Activated CD8-positive, alpha-beta memory T cell treated with anti-CD3 and anti-CD28 coated beads for 1 hour (primary cell): ENCODE data around the gene PTS.

Experiments
- DNase-seq, 2 donors: peaks; one replicate each; pipeline ENCODE4 v3.0.0-alpha.2; 2020; ENCODE audit warnings: low read depth in 1 of 2; ENCODE audit errors: extremely low read depth in 1 of 2

PTS gene

GRCh38 chr11:112260490-112260889, 34.3 kb downstream of the PTS start, which contains the start of gene PLET1:
PLET1 (minus strand) TSS chr11:112260860; CDS start chr11:112260589, 271 bp downstream.
- DNase-seq: no peak

GRCh38 chr11:112265659-112266409, 39.6 kb downstream of the PTS start:
- no peak for DNase-seq

DNA sequence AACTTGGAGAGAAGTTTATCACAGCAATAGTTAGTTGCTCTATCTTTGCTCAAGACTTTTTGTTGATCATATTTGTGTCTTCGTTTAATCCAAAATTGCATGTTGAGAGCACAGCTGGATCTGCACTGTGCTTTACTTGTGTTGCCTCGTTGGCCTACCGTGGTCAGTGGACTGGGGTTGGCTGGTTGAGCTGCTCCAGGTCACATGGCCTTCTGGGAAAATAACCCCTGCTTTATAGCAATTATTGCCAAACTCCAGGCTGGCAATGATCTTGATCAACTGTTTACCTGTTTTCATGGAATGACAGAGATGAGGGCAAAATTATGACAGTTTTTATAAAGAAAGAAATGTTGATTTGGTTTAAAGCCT, 40.2 kb downstream of the PTS start:
- no peak for DNase-seq

DNA sequence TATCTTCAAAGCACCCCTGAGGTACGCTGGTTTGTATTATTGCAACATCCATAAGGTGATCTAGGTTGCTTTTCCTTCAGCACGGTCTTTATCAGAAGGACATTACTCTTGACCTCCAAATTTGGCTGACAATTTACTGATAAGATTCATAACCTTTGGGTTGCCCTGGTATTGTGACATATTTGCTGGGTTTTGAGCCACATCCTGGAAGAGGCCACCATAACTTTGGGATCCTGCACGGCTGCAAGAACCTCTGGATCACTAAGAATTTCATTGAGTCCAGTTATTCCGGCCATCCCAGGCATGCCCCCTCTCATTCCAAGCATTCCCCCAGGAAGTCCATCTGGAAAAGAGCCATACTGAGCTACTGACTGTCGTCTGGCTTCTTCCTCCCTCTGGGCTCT, 41.0 kb downstream of the PTS start:
- DNase-seq: no peak

DNA sequence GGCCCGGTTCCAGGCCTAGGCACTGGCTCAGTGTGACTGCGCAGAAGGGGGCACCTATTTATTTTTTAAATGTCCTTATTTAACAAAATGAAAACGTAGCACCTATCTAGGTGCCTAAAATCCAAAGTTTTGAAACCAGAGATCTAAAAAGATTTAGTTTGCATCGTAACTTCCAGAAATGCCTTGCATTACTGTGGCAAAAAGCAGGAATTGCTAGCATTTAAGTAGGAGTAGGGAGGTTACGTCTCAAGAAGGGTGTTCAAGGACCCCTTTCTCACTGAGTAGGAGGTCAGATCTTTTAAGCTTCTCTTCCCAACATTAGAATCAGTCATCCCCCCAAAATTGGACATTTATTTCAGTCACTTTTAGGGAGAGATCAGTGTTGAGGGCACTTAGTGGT, 42.2 kb downstream of the PTS start:
- no peak for DNase-seq

- no peak for DNase-seq
Observed at GRCh38 chr11:112269139-112269538, 42.9 kb downstream of the PTS start.

- DNase-seq: no peak
Observed at GRCh38 chr11:112270551-112271180, 44.4 kb downstream of the PTS start.

- no peak for DNase-seq
Observed at GRCh38 chr11:112271242-112271641, 45.0 kb downstream of the PTS start.

GRCh38 chr11:112273066-112273465, 46.8 kb downstream of the PTS start:
- DNase-seq: no peak

DNA sequence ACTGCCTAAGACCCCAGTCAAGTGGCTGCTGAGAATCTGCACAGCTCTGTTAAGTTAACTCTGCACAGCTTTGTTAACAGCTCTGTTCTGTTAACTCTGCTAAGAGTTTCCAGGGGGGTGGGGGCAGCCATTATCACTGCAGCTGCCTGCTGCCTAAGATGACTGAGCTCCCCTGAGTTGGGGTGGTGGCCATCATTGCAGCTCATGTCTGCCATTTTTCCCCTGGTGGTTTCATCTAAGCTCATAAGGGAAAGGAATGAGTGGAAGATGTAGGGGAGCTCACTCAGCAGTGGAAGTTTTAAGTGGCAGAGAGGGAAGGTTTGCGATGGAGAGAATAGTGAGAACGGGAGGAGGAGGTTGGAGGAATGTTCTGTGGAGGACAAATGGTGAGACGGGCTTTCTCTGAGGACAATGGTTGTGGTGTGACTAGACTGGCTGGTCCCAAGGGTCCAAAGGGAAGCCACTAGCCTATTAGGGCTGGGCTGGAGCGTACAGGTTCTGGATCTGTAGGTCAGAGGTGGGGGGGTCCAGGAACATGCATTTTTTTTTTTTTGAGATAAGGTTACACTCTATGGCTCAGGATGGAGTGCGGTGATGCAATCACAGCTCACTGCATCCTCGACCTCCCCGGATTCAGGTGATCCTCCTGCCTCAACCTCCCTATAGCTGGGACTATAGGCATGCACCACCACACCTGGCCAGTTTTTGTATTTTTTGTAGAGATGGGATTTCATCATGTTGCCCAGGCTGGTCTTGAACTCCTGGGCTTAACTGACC, 48.0 kb downstream of the PTS start:
- no peak for DNase-seq

GRCh38 chr11:112277029-112277428, 50.8 kb downstream of the PTS start:
- DNase-seq: no peak

- DNase-seq: no peak
Observed at GRCh38 chr11:112277941-112278340, 51.7 kb downstream of the PTS start.

- DNase-seq: no peak
Observed at GRCh38 chr11:112278803-112279202, 52.6 kb downstream of the PTS start.

DNA sequence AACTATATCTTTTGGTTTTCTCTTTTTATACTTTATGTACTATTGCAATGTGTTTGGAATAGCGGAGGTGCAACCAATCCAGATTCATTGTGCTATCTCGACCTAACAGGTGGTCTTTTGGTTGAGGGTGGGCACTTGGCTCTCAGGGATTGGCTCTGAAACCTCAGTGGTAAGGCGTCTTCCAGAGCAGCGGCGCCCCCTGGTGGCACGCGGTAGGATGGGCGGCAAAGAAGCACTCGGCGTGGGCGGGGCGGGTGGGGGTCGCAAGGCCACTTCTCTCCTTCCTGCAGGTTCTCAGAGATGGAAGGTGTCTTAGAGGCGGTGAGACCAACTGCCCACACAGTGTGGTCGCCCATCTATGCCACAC, 53.7 kb downstream of the PTS start:
- peak; percentile 37 to 64 for DNase-seq

- DNase-seq: peak; percentile 30 to 42
Observed at GRCh38 chr11:112280268-112281126, 54.3 kb downstream of the PTS start.

DNA sequence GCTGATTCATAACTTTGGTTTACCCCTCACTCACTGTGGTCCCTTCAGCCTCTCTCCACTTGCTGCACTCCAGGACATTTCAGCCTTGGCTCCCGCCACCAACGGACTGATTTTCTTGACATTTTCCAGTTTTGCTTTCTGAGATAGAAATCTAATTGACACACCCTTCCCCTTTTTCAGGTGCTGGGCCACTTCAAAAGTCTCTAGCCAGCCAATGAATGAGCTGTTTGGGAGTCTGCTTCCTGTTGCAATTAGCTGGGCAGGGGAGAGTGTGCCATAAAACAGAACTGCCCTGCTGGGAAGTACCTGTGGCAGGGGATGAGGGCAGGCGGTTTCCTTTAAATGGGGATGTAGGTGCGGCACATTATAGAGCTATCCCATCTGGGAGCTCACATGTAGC, 55.5 kb downstream of the PTS start:
- DNase-seq: no peak
